ACHN (cell line): ENCODE results near the gene LPCAT2.

Source experiments
- DNase-seq: peaks from one replicate; pipeline ENCODE4 v3.0.0-alpha.2; 2015
- in situ Hi-C: cut with HindIII; loops from 2 replicates; pipeline ENCODE4 v1.10.0; 2017; ENCODE audit warnings: low sequenced_read_pairs, low pct_ligation_motif_present, low pct_unique_long_range_greater_than_20kb

Gene LPCAT2

DNA sequence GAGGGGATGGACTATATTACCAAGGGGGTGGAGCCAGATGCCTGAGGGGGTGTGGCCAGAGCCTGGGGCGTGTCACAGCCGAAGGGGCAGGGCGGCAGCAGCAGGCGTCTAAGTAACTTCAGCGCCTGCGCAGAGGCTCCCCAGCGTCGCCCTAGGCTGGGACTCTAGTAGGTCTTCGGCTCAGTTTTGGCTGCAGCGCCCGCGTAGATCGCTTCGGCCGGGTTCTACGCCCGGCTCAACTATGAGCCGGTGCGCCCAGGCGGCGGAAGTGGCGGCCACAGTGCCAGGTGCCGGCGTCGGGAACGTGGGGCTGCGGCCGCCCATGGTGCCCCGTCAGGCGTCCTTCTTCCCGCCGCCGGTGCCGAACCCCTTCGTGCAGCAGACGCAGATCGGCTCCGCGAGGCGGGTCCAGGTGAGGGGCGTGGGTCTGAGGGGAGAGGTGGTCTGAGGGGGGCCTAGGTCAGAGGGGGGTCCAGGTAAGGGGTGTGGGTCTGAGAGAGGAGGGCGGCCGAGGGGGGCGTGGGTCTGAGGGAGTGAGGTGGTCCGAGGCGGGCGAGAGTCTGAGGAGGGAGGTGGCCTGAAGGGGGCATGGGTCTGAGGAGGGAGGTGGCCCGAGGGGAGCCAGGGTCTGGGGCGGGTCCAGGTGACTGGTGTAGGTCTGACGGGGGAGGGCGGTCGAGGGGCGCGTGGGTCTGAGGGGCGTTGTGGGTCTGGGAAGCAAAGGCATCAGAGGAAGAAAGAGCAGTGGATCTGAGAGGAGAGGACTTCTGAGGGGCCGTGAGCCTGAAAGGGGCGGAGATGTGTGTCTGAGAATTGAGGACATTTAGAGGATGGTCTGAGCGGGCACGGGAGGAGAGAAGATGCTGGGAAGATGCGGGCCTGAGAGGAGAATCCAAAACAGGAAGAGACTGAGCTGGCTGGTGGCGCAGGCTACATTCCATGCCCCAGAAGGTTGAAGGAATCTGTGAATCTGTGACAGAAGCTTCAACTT, at the start of gene LPCAT2:
Gene LPCAT2 (plus strand): TSS at position 132 of the 991 bp plus-strand sequence. CDS start 110 bp downstream, at position 242.
- DNase-seq = no peak
- in situ Hi-C loops = no loop called here

DNA sequence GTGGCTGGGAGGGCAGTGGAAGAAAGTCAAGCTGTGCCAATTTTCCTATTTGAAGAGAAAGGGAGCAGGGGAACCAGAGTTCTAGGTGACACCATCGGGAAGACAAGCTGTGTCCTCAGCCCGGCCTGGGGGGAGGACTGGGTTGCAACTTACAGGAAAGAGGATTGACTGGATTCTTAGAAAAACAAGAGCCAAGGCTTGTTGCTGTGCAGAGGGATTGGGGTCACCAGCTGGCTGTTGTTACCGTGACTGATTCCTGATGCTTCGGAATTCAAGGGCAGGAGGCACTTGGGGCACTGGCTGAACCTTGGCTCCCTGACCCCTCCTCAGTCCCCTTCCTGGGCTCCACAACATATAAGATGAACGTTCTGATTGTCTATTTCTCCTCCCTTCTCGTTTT, 46.6 kb upstream of the LPCAT2 start:
- in situ Hi-C loops = no loop called here
- DNase-seq = no peak

DNA sequence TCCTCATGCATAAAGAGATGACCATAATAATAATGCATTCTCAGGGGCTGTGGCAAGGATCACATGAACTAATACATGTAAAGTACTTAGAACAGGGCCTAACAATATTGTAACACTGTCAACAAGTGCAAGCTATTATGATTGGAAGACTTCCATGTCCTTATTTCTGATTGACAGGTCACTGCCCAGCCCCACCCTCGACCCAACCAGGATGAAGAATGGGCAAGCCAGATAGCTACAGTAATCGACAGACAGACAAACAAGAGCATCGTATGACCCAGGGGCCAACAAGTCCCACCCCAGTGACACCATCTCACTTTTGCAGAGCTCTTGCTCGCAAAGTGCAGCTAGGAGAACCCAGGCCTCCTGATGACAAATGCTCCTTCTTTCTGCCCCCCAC, 44.5 kb upstream of the LPCAT2 start:
- in situ Hi-C loops = no loop called here
- no peak for DNase-seq

DNA sequence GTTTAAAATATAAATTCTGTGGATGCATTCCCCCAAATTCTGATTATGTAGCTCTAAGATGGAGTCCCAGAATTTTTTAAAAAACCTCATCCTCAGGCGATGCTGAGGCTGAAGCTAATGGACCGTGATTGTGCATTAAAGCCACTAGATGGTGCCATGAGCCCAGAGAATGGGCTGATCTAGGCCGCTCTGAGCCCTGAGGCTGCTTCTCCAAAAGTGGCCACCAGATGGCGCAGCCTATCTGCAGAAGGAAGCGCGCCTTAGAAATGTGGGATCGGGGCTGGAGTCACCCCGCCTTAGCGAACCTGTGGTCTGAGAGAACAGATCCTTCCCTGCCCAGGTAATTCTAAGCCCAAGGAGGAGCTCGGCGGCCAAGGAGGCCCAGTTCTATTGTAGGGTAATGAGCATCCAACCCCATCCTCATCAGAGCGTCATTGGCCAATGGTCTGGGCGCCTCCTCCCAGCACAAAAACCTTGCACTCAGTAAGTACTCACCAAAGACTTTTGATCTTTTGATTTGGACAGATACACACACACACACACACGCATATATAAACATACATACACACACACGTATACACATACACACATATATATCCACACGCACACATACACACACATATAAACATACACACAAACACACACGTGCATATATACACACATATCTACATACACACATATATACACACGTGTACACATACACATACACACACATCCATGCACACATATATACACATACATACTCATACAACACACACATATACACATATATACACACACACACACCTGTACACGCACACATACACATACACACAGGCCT, 43.6 kb upstream of the LPCAT2 start:
- DNase-seq = peak; percentile 87
- in situ Hi-C loops = no loop called here

- in situ Hi-C loops = no loop called here
- DNase-seq = no peak
Observed at GRCh38 chr16:55466209-55466608, 42.7 kb upstream of the LPCAT2 start.

DNA sequence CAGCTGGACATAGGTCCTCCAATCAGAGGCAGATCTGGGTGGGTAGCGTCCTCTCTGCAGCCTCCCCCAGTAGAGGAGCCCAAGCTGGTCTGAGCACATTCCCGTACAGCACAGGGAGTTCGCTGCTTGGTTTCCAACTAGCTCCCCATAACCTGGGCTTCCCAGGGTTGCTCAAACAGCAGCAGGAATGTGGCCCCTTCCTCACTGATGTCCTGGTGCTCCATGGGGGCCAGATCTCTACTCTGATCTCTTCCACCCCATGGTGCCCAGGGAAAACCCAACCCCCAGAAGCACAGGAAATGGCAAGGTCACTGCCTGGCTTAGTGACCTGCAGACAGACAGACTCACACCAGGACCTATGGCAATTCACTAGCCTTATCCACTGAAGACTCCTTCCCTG, 41.0 kb upstream of the LPCAT2 start:
- in situ Hi-C loops = no loop called here
- no peak for DNase-seq

GRCh38 chr16:55468352-55468990, 40.4 kb upstream of the LPCAT2 start:
- in situ Hi-C loops = no loop called here

DNA sequence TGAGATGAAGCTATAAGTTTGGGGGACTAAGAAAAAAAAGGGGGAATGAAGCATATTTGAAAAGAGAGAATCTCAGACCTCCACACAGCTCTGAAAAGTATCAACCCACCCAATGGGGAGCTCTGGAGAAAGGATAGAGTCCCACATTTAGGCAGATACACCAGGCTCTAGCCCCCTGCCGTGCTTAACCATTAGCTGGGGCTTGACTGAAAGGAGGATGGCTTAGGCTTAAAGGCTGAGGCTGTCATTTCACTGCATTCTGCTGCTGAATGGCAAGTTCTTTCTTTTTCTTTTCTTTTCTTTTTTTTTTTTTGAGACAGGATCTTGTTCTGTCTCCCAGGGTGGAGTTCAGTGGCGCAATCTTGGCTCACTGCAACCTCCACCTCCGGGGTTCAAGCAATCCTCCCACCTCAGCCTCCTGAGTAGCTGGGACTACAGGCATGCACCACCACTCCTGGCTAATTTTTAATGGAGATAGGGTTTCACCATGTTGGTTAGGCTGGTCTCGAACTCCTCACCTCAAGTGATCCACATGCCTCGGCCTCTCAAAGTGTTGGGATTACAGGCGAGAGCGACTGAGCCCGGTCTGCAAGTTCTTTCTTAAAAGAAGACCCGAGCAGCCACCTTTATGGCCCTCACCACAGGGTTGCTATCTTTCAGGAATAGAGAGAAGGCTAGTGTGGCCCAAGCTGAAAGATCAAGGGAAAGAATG, 38.9 kb upstream of the LPCAT2 start:
- DNase-seq = no peak
- in situ Hi-C loops = no loop called here

More at GRCh38 chr16:55468352-55468990, 40.4 kb upstream of the LPCAT2 start:
- no peak for DNase-seq

- in situ Hi-C loops = no loop called here
- DNase-seq = peak; percentile 14
Observed at GRCh38 chr16:55470533-55471371, 38.1 kb upstream of the LPCAT2 start.

GRCh38 chr16:55471448-55472097, 37.3 kb upstream of the LPCAT2 start:
- peak; percentile 86 for DNase-seq
- in situ Hi-C loops = no loop called here

DNA sequence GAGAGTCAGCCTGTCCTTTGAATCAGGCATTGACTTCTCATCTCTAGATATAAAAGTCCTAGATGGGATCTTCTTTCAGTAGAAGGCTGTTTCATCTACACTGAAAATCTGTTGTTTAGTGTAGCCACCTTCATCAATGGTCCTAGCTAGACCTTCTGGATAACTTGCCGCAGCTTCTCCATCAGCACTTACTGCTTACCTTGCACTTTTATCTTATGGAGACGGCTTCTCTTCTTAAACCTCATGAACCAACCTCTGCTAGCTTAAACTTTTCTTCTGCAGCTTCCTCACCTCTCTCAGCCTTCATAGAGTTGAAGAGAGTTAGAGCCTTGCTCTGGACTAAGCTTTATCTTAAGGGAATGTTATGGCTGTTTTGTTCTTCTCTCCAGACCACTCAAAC, 35.3 kb upstream of the LPCAT2 start:
- in situ Hi-C loops = no loop called here
- DNase-seq = no peak

DNA sequence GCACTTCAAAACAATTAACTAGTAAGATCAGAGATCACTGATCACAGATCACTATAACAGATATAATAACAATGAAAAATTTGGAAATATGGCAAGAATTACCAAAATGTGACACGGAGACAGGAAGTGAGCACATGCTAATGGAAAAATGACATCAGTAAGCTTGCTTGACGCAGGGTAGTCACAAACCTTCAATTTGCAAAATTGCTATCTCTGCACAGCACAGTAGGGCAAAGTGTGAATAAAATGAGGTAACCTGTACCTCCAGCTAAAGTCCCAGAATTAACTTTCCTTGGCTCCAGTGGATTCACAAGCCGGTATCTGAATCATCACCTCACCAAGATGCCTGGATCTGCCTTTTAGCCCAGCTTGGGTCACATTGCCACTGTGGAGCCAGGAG, 34.1 kb upstream of the LPCAT2 start:
- DNase-seq = no peak
- in situ Hi-C loops = no loop called here

DNA sequence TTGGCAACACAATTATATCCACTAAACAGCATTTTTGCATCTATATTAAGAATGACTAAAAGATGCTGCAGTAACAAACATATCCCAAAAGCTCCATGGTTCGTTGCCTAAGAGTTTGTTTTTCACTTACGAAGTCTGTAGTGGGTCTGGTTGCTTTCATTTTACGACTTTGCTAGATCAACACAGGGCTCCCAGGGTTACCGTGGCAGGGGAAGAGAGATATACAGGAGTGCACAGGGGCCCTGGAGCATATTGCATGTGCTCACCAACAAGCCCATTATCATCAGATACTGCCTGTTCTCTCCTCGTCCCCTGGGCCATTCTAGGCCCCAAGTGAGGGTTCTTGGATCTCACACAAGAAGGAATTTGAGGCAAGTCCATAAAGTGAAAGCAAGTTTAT, 33.0 kb upstream of the LPCAT2 start:
- DNase-seq = no peak
- in situ Hi-C loops = no loop called here

DNA sequence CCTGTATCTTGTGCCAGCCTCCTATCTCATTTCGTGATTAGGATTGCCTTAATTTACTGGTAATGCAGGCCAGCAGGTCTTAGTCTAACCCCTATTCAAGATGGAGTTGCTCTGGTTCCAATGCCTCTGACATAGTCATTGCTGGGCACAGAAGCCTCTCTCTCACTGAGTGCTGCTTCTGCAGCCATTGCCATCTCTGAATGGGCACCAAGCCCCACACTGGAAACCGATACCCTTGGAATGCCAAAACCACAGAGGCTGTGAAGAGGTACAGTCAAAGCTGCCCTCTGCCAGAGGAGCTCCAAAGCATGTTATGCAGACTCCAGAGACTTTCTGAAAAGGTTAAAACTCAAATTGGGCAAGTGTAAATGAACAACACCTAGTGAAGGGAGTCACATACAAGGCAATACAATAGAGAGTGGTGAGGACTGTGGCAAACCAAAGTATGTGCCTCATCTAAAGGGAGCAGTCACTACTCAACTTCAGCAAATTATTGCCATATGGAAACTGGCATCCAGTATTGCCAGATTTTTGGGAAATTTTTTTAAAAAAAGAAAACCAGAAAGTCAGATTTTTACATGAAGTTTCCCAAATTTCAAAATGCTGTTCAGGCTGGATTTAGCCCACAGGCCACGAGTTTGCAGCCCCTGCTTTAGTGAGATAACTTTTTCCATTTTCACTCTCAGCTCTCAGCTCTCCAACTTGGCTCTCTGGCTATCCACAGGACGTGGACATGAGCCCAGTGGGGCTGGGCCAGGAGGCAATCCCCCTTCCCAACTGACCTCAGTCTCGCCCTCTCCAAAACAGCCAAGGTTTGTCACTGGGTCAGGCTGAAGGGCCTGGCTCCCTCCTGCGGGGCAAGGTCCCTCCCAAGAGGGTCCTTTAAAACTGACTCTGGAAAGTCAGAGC, 32.0 kb upstream of the LPCAT2 start:
- DNase-seq = no peak

DNA sequence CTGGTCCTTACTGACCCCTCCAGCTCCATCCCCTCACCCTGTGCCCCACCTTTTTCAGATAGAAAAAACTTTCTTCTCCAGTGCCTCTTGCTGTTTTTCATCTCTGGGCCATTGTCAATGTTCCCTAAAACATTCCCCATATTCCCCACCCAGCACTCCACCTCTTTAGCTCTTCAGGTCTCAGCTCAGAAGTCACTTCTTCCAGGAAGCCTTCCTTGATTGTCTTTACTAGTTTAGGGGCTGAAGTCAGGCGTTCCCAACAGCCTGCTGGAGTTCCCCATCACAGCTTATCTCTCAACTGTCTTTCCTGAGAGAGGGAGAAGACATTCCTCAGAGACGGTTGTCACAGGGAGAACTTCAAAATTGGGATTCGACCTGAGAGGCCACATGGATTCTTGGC, 31.1 kb upstream of the LPCAT2 start:
- in situ Hi-C loops = no loop called here
- DNase-seq = no peak

More for the DNA sequence above, 32.0 kb upstream of the LPCAT2 start:
- in situ Hi-C loops = no loop called here

GRCh38 chr16:55478827-55479429, 29.9 kb upstream of the LPCAT2 start, which contains the start of gene MMP2:
Gene MMP2, plus strand, starts transcription at chr16:55479198. Its CDS starts 282 bp downstream, at chr16:55479480.
- in situ Hi-C loops = no loop called here
- DNase-seq = no peak
